ENCODE results near the gene RASGEF1C.

RASGEF1C gene

DNA sequence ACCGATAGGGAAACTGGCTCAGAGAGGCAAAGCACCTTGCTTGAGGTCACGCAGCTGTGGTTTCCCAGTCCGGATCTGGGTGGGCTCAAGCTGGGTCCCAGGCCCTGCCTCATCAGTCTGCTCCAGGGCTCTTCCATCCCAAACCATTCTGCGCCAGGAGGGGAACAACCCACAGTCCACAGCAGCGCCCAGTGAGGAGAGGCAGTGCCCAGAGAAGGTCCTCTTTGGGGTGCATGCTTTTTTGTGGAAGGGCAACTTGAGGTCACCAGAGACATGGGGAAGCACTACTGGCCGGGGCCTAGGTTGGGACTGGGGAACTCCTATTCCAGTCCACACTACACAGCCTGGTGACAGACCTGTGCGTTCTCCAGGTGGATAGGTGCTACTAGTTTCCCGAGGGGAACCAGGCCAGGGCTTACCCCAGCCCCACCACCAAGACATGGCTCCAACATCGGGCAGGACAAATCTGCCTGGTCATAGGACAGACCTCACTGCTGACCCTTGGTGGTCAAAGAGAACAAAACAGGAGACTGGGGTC lies 75.0 kb downstream of the RASGEF1C start:
- H3K4me1 ChIP-seq (ENCODE audit: low read depth, poor library complexity, severe bottlenecking): no peaks in the 10 kb centered on the region
- H3K4me3 ChIP-seq (IDR thresholded peaks at IDR 0.05; ENCODE audit: insufficient read depth, low read depth, low read length): no peak overlapping the region
- no peaks in the 10 kb centered on the region for H3K79me2 ChIP-seq (ENCODE audit: insufficient read depth, low read depth)
- no peak overlapping the region for H3K9ac ChIP-seq
- no peaks in the 10 kb centered on the region for H3K36me3 ChIP-seq (ENCODE audit: insufficient read depth)
- TF ChIP-seq, protein P1, sequence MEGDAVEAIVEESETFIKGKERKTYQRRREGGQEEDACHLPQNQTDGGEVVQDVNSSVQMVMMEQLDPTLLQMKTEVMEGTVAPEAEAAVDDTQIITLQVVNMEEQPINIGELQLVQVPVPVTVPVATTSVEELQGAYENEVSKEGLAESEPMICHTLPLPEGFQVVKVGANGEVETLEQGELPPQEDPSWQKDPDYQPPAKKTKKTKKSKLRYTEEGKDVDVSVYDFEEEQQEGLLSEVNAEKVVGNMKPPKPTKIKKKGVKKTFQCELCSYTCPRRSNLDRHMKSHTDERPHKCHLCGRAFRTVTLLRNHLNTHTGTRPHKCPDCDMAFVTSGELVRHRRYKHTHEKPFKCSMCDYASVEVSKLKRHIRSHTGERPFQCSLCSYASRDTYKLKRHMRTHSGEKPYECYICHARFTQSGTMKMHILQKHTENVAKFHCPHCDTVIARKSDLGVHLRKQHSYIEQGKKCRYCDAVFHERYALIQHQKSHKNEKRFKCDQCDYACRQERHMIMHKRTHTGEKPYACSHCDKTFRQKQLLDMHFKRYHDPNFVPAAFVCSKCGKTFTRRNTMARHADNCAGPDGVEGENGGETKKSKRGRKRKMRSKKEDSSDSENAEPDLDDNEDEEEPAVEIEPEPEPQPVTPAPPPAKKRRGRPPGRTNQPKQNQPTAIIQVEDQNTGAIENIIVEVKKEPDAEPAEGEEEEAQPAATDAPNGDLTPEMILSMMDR (conservative IDR thresholded peaks at IDR 0.05; ENCODE audit: low read depth, low read length): no peak
- H3K27ac ChIP-seq: no peak overlapping the region
- H3K27me3 ChIP-seq (ENCODE audit: insufficient read depth, low read depth): no peaks in the 10 kb centered on the region
- no peak overlapping the region for H2AFZ ChIP-seq (ENCODE audit: low read depth)
- H4K20me1 ChIP-seq (ENCODE audit: insufficient read depth): no peaks in the 10 kb centered on the region
- no peak overlapping the region for H3K4me2 ChIP-seq

DNA sequence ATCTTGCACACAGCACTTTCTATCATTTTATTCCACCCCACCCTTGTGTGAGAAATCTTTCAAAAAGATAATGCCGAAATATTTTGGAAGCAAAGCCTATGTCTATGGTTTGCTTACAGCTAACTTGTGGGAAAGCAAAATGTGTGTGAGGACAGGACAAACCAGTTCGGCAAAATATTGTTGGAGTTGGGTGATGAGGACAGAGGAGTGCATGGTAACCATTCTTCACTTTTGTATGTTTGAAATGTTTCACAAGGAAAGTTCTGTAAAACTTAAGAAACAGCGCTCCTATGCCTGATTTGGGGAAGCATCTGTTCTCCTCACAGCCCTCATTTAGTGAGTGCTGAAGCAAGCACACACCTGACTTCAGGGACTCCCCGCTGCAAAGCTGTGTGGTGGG lies 75.5 kb downstream of the RASGEF1C start:
- no peaks in the 10 kb centered on the region for H4K20me1 ChIP-seq (ENCODE audit: insufficient read depth)
- no peak overlapping the region for H2AFZ ChIP-seq (ENCODE audit: low read depth)
- no peak overlapping the region for H3K4me3 ChIP-seq (IDR thresholded peaks at IDR 0.05; ENCODE audit: insufficient read depth, low read depth, low read length)
- no peak overlapping the region for H3K27ac ChIP-seq
- no peaks in the 10 kb centered on the region for H3K79me2 ChIP-seq (ENCODE audit: insufficient read depth, low read depth)
- no peak overlapping the region for H3K9ac ChIP-seq
- no peak overlapping the region for H3K4me2 ChIP-seq
- H3K4me1 ChIP-seq (ENCODE audit: low read depth, poor library complexity, severe bottlenecking): no peaks in the 10 kb centered on the region
- no peaks in the 10 kb centered on the region for H3K27me3 ChIP-seq (ENCODE audit: insufficient read depth, low read depth)
- H3K36me3 ChIP-seq (ENCODE audit: insufficient read depth): no peaks in the 10 kb centered on the region
- TF ChIP-seq, protein P1 (conservative IDR thresholded peaks at IDR 0.05; ENCODE audit: low read depth, low read length): no peak

DNA sequence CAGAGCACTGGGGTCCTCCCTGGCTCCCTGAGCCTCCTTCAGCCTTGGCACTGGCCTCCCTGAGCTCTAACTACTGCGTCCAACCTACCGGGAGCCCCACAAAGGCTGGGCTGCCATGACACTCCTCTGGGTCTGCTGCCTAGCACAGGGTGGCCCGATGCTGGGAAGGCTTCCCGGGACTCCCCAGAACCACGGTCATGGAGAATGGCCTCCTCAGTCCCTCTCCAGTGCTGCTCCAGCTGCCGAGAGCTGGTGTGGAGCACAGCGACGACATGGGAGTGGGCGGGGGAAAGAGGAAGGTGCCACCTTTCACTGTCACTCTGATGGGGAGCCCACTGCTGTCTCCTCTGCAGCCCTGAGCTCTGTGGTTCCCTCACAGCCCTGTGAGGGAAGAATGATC lies 76.0 kb downstream of the RASGEF1C start:
- no peak overlapping the region for H3K4me2 ChIP-seq
- H3K4me1 ChIP-seq (ENCODE audit: low read depth, poor library complexity, severe bottlenecking): no peaks in the 10 kb centered on the region
- H3K36me3 ChIP-seq (ENCODE audit: insufficient read depth): no peaks in the 10 kb centered on the region
- no peaks in the 10 kb centered on the region for H3K27me3 ChIP-seq (ENCODE audit: insufficient read depth, low read depth)
- no peak overlapping the region for H3K9ac ChIP-seq
- H3K4me3 ChIP-seq (IDR thresholded peaks at IDR 0.05; ENCODE audit: insufficient read depth, low read depth, low read length): no peak overlapping the region
- H3K27ac ChIP-seq: no peak overlapping the region
- H2AFZ ChIP-seq (ENCODE audit: low read depth): no peak overlapping the region
- no peaks in the 10 kb centered on the region for H3K79me2 ChIP-seq (ENCODE audit: insufficient read depth, low read depth)
- TF ChIP-seq, protein P1 (conservative IDR thresholded peaks at IDR 0.05; ENCODE audit: low read depth, low read length): no peak
- H4K20me1 ChIP-seq (ENCODE audit: insufficient read depth): no peaks in the 10 kb centered on the region

DNA sequence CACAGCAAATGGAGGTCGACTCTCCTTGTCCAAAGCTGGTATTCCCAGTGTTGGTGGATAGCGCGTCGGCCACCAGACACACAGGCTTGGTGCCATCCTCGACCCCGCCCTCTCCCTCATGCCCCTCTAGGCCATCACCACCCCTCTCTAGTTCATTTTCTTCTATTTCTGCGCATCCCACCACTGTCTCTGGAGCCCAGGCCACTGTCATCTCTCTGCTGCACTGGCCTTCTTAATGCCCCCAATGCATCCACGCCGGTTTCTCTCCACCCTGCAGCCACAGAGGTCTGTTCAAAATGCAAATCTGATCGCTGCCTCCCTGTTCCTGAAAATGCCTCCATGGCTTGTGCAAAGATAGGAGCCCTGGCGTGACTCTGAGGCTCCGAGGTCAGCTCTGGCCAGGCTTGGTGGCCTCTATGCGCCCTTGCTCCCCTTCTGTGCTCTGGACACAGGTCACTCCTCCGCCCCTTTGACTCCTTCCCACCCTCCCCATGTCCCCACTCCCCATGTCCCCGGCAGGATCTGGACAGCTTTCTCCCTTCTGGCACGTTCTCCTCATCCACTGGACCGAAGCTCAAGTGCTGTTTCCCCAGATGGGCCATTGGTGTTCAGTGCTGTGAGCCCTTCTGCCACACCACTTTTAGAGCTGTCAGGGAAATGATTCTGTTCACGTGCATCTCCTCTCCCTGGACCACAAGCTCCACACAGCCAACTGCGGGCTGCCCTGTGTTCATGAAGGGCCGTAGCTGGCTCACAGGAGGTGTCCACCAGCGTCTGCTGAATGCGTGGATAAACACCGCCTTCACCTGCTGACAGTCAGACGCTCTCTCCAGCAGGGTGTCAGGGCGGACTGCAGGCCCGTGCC lies 77.9 kb downstream of the RASGEF1C start:
- no peaks in the 10 kb centered on the region for H3K36me3 ChIP-seq (ENCODE audit: insufficient read depth)
- TF ChIP-seq, protein P1 (conservative IDR thresholded peaks at IDR 0.05; ENCODE audit: low read depth, low read length): no peak
- H3K4me3 ChIP-seq (IDR thresholded peaks at IDR 0.05; ENCODE audit: insufficient read depth, low read depth, low read length): no peak overlapping the region
- H3K4me2 ChIP-seq: no peak overlapping the region
- H3K27me3 ChIP-seq (ENCODE audit: insufficient read depth, low read depth): no peaks in the 10 kb centered on the region
- H3K4me1 ChIP-seq (ENCODE audit: low read depth, poor library complexity, severe bottlenecking): no peaks in the 10 kb centered on the region
- H3K79me2 ChIP-seq (ENCODE audit: insufficient read depth, low read depth): no peaks in the 10 kb centered on the region
- H2AFZ ChIP-seq (ENCODE audit: low read depth): no peak overlapping the region
- H4K20me1 ChIP-seq (ENCODE audit: insufficient read depth): no peaks in the 10 kb centered on the region
- H3K9ac ChIP-seq: no peak overlapping the region
- H3K27ac ChIP-seq: no peak overlapping the region

Measured in KMS-11 (cell line).